ENCODE data around the gene CHIC2.
"Not testable (repeated sequence)": the region's sequence is repeated elsewhere in the genome, so short reads cannot be mapped to it uniquely, and the experiment has no call there.

The CHIC2 gene

GRCh38 chr4:54064317-54065111 lies at the start of gene CHIC2:
CHIC2 (minus strand) TSS chr4:54064605; CDS start chr4:54064300, 305 bp downstream.
- DNase-seq = peak; percentile 96

GRCh38 chr4:54113206-54113605 lies 48.8 kb upstream of the CHIC2 start:
- DNase-seq = not testable (repeated sequence)

GRCh38 chr4:54110019-54110416 lies 45.6 kb upstream of the CHIC2 start:
- no peak for DNase-seq

- DNase-seq = no peak
Measured at GRCh38 chr4:54109241-54110018, 45.0 kb upstream of the CHIC2 start.

GRCh38 chr4:54107951-54108748 lies 43.7 kb upstream of the CHIC2 start:
- no peak for DNase-seq

- no peak for DNase-seq
Measured at GRCh38 chr4:54104907-54105306, 40.5 kb upstream of the CHIC2 start.

- DNase-seq = no peak
Measured at GRCh38 chr4:54103190-54103574, 38.8 kb upstream of the CHIC2 start.

GRCh38 chr4:54102531-54103106 lies 38.2 kb upstream of the CHIC2 start:
- DNase-seq = no peak

GRCh38 chr4:54101190-54102041 lies 37.0 kb upstream of the CHIC2 start:
- no peak for DNase-seq

GRCh38 chr4:54100595-54101189 lies 36.3 kb upstream of the CHIC2 start:
- DNase-seq = no peak

GRCh38 chr4:54099748-54100574 lies 35.6 kb upstream of the CHIC2 start, which contains the start of gene GSX2:
GSX2 (plus strand) TSS chr4:54100163; CDS start chr4:54100345, 182 bp downstream.
- no peak for DNase-seq

- no peak for DNase-seq
Measured at GRCh38 chr4:54099287-54099747, 34.9 kb upstream of the CHIC2 start.

- DNase-seq = no peak
Measured at GRCh38 chr4:54098375-54098774, 34.0 kb upstream of the CHIC2 start.

GRCh38 chr4:54097152-54097551 lies 32.7 kb upstream of the CHIC2 start:
- no peak for DNase-seq

- no peak for DNase-seq
Measured at GRCh38 chr4:54096295-54096962, 32.0 kb upstream of the CHIC2 start.

GRCh38 chr4:54095110-54095825 lies 30.9 kb upstream of the CHIC2 start:
- no peak for DNase-seq

GRCh38 chr4:54094451-54094850 lies 30.0 kb upstream of the CHIC2 start:
- no peak for DNase-seq

- DNase-seq = no peak
Measured at GRCh38 chr4:54093324-54094240, 29.2 kb upstream of the CHIC2 start.

Data from activated CD4-positive, alpha-beta T cell treated with anti-CD3 and anti-CD28 coated beads for 1 hour (primary cell).